MCF 10A (cell line): ENCODE results near the gene ANKMY2. TPM values are rescaled to one million over a fixed set of nuclear protein-coding genes. Genes with fewer than 3 reads are reported as not detected.

Source experiments
- BruUV-seq: library from RNA; stranded (reverse); fragments of 400-500 nt; replicated peaks from 2 replicates; lab custom pipeline; 2021; lab: Mats Ljungman, UMichigan
- CTCF ChIA-PET: fragments of 300-600 bp; sonication (Branson Sonifier 250); formaldehyde crosslinking; extraction: SDS; loops from one replicate; lab custom pipeline; 2021; ENCODE audit warnings: antibody characterized with exemption, inconsistent platforms; lab: Yijun Ruan, JAX
- POLR2A ChIA-PET: fragments of 300-600, 350-650 bp; sonication (Branson Sonifier 250); formaldehyde crosslinking; extraction: SDS; loops from one replicate; lab custom pipeline; 2020; ENCODE audit warnings: antibody characterized with exemption, inconsistent platforms; lab: Yijun Ruan, JAX
- DNase-seq: peaks from one replicate; pipeline ENCODE4 v3.0.0-alpha.2; 2018; ENCODE audit not compliant: unreplicated experiment
- H3K27ac Mint-ChIP-seq: one replicate; pipeline ENCODE4 v1.8.0; 2022; ENCODE audit warnings: mild to moderate bottlenecking, low read depth, mixed read lengths; ENCODE audit not compliant: unreplicated experiment
- H3K27me3 Mint-ChIP-seq: one replicate; pipeline ENCODE4 v1.8.0; 2022; ENCODE audit warnings: mixed read lengths; ENCODE audit not compliant: insufficient read depth, unreplicated experiment
- H3K36me3 Mint-ChIP-seq: one replicate; pipeline ENCODE4 v1.8.0; 2022; ENCODE audit warnings: mild to moderate bottlenecking, moderate library complexity, mixed read lengths; ENCODE audit not compliant: insufficient read depth, unreplicated experiment
- H3K4me1 Mint-ChIP-seq: one replicate; pipeline ENCODE4 v1.8.0; 2022; ENCODE audit warnings: mixed read lengths; ENCODE audit not compliant: insufficient read depth, unreplicated experiment
- H3K4me3 Mint-ChIP-seq: one replicate; pipeline ENCODE4 v1.8.0; 2022; ENCODE audit warnings: mild to moderate bottlenecking, moderate library complexity, mixed read lengths; ENCODE audit not compliant: unreplicated experiment
- H3K9me3 Mint-ChIP-seq: one replicate; pipeline ENCODE4 v1.8.0; 2022; ENCODE audit warnings: mixed read lengths; ENCODE audit not compliant: unreplicated experiment
- intact Hi-C: fragments of 100-400 bp; cut with micrococcal nuclease; formaldehyde crosslinking; loops from 2 replicates; pipeline ENCODE4 v1.14.1; 2022
- total RNA-seq: library from RNA; stranded (reverse); gene quantifications from 2 replicates; pipeline ENCODE4 v1.2.3, GENCODE V29; 2022
- TF ChIP-seq, protein P1 (sequence below): fragments of 200-600 bp; IDR thresholded peaks from one replicate; pipeline ENCODE4 v1.8.0; 2022; ENCODE audit warnings: antibody characterized with exemption, mild to moderate bottlenecking; ENCODE audit not compliant: unreplicated experiment

The ANKMY2 gene
- total RNA-seq, 1 experiment from 2014 or later = 14.3 TPM

DNA sequence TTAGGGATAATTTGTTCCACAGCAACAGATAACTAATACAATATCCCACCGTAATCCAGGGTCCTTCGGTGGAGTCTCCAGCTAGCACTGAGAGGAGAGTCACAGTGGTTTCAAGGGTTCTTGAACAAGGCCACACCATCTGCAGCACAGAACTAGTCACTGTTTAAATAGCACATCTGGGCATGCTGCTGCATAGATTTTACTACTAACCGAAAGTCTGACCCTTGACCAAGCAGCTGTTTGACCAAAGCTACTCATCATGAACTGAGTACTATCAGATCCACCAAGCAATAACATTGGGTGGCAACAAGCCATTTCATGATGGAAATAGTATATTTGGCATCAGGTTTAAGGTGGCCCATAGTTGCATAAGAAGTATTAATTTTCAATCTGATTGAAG lies 53.2 kb downstream of the ANKMY2 start:
- TF ChIP-seq, protein P1, sequence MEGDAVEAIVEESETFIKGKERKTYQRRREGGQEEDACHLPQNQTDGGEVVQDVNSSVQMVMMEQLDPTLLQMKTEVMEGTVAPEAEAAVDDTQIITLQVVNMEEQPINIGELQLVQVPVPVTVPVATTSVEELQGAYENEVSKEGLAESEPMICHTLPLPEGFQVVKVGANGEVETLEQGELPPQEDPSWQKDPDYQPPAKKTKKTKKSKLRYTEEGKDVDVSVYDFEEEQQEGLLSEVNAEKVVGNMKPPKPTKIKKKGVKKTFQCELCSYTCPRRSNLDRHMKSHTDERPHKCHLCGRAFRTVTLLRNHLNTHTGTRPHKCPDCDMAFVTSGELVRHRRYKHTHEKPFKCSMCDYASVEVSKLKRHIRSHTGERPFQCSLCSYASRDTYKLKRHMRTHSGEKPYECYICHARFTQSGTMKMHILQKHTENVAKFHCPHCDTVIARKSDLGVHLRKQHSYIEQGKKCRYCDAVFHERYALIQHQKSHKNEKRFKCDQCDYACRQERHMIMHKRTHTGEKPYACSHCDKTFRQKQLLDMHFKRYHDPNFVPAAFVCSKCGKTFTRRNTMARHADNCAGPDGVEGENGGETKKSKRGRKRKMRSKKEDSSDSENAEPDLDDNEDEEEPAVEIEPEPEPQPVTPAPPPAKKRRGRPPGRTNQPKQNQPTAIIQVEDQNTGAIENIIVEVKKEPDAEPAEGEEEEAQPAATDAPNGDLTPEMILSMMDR = no peak
- no peaks in the 10 kb centered on the region for H3K4me1 Mint-ChIP-seq
- BruUV-seq = no TSS peak
- H3K36me3 Mint-ChIP-seq = peaks cover 6% of the 10 kb centered on the region
- POLR2A ChIA-PET = no interaction called here
- H3K27me3 Mint-ChIP-seq = no peaks in the 10 kb centered on the region
- intact Hi-C loops = no loop called here
- CTCF ChIA-PET = interaction anchor here (0.6 kb wide), 1 partner anchor 514 kb away, joined by 3 read pairs; no protein-coding TSS in a partner anchor
- H3K27ac Mint-ChIP-seq = no peak overlapping the region
- DNase-seq = no peak
- H3K9me3 Mint-ChIP-seq = no peaks in the 10 kb centered on the region
- no peak overlapping the region for H3K4me3 Mint-ChIP-seq

DNA sequence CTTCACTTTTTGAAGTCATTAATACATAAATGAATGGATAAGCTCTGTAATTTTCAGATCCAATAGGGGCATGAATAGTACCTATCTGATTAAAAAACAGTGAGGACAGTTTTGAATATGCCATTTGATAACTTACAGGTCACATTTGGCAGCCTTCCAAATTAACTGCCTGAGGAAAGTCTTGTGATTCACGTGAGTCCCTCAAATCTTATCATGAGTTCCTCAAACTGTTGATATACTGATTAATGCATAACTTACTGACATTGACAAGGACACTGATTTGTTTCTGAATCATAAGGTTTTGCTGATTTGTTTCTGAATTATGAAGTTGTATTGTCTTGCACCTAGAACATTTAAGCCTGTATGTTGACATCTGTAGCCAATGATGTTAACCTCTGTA lies 55.1 kb downstream of the ANKMY2 start:
- Mint-ChIP-seq H3K4me1 (no peaks in the 10 kb centered on the region), H3K27me3 (no peaks in the 10 kb centered on the region), H3K4me3 (no peak overlapping the region), H3K36me3 (peaks cover 1% of the 10 kb centered on the region), H3K27ac (no peak overlapping the region), H3K9me3 (no peaks in the 10 kb centered on the region)
- TF ChIP-seq, protein P1 = no peak
- intact Hi-C loops = no loop called here
- DNase-seq = peak; percentile 8
- ChIA-PET POLR2A (interaction anchor here (0.6 kb wide), 1 partner anchor 51 kb away, joined by 3 read pairs; no protein-coding TSS in a partner anchor), CTCF (no interaction called here)
- BruUV-seq = no TSS peak

DNA sequence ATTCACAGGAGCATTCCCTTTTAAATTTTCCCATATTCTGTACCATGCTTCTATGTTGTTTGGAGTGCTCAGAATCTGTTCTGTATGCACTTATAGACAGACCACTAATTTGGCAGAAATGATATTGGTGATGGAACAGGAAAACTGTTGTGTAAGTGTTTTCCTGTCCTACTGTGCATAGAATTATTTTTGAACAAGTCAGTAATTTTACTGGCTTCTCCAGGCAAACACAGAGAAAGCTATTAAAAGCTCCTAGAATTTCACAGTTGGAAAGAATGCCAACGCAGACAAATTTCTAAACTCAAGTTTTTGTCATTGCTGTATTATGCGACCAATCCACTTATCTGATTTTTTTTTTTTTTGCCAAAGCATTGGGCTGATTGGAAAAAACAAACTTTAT lies 55.7 kb downstream of the ANKMY2 start:
- no peaks in the 10 kb centered on the region for H3K27me3 Mint-ChIP-seq
- H3K9me3 Mint-ChIP-seq = no peaks in the 10 kb centered on the region
- no peak overlapping the region for H3K4me3 Mint-ChIP-seq
- BruUV-seq = no TSS peak
- CTCF ChIA-PET = interaction anchor here (0.7 kb wide), 1 partner anchor 621 kb away, joined by 3 read pairs; no protein-coding TSS in a partner anchor
- DNase-seq = no peak
- TF ChIP-seq, protein P1 = no peak
- no peaks in the 10 kb centered on the region for H3K4me1 Mint-ChIP-seq
- intact Hi-C loops = no loop called here
- H3K36me3 Mint-ChIP-seq = no peaks in the 10 kb centered on the region
- POLR2A ChIA-PET = interaction anchor here (0.6 kb wide), 1 partner anchor 1664 kb away, joined by 3 read pairs; no protein-coding TSS in a partner anchor
- H3K27ac Mint-ChIP-seq = no peak overlapping the region

DNA sequence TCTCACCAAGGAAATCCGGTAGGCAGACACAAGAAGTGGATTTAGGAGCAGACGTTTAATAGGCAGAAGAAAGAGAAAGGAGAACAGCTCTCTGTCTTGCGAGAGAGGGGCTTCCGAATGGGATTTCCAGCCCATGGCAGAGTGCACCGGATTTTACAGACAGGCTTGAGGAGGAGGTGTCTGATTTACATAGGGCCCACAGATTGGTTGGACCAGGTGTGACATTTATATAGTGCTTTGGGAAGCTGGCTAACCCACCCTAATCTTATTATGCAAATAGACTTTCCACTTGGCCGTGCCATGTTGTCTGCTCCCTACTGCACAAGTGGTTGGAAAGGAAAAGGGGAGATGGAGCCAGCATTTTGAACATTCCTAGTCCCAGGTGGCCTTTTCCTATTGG lies 57.8 kb downstream of the ANKMY2 start:
- DNase-seq = no peak
- H3K27me3 Mint-ChIP-seq = no peaks in the 10 kb centered on the region
- H3K36me3 Mint-ChIP-seq = no peaks in the 10 kb centered on the region
- TF ChIP-seq, protein P1 = no peak
- H3K27ac Mint-ChIP-seq = no peak overlapping the region
- ChIA-PET CTCF (interaction anchor here (0.6 to 1.1 kb wide), 3 partner anchors 22 to 155 kb away, joined by 3 to 4 read pairs (median 3); no protein-coding TSS in a partner anchor), POLR2A (no interaction called here)
- intact Hi-C loops = no loop called here
- no TSS peak for BruUV-seq
- H3K9me3 Mint-ChIP-seq = no peaks in the 10 kb centered on the region
- no peaks in the 10 kb centered on the region for H3K4me1 Mint-ChIP-seq
- no peak overlapping the region for H3K4me3 Mint-ChIP-seq
